ENCODE measurements around the gene KLHDC10. TPM values are rescaled to one million over a fixed set of nuclear protein-coding genes. Genes with fewer than 3 reads are reported as not detected.
"Not testable (repeated sequence)": the region's sequence is repeated elsewhere in the genome, so short reads cannot be mapped to it uniquely, and the experiment has no call there.

Gene KLHDC10
- total RNA-seq, 1 donor: 43.6 TPM

GRCh38 chr7:130118801-130119200 lies 48.5 kb downstream of the KLHDC10 start:
- DNase-seq (ENCODE audit: low read depth): no peak
- no peak overlapping the region for H3K4me3 ChIP-seq (ENCODE audit: low read depth, low read length)
- TF ChIP-seq CTCF (IDR thresholded peaks at IDR 0.05; ENCODE audit: insufficient read depth, low read depth, low read length): no peak

GRCh38 chr7:130123501-130123900 lies 53.2 kb downstream of the KLHDC10 start:
- H3K4me3 ChIP-seq (ENCODE audit: low read depth, low read length): no peak overlapping the region
- no peak for DNase-seq (ENCODE audit: low read depth)
- no peak for TF ChIP-seq CTCF (IDR thresholded peaks at IDR 0.05; ENCODE audit: insufficient read depth, low read depth, low read length)

GRCh38 chr7:130124711-130125110 lies 54.4 kb downstream of the KLHDC10 start:
- H3K4me3 ChIP-seq (ENCODE audit: low read depth, low read length): no peak overlapping the region
- no peak for DNase-seq (ENCODE audit: low read depth)
- TF ChIP-seq CTCF (IDR thresholded peaks at IDR 0.05; ENCODE audit: insufficient read depth, low read depth, low read length): no peak

GRCh38 chr7:130126840-130127239 lies 56.5 kb downstream of the KLHDC10 start:
- DNase-seq (ENCODE audit: low read depth); H3K4me3 ChIP-seq (ENCODE audit: low read depth, low read length): not testable (repeated sequence)

- peak; percentile 79 for DNase-seq (ENCODE audit: low read depth)
- H3K4me3 ChIP-seq (ENCODE audit: low read depth, low read length): no peak overlapping the region
- TF ChIP-seq CTCF (IDR thresholded peaks at IDR 0.05; ENCODE audit: insufficient read depth, low read depth, low read length): no peak
Observed at GRCh38 chr7:130127404-130127803, 57.1 kb downstream of the KLHDC10 start.

- DNase-seq (ENCODE audit: low read depth): peak; percentile 78
- H3K4me3 ChIP-seq (ENCODE audit: low read depth, low read length): no peak overlapping the region
- no peak for TF ChIP-seq CTCF (IDR thresholded peaks at IDR 0.05; ENCODE audit: insufficient read depth, low read depth, low read length)
Observed at GRCh38 chr7:130127821-130128317, 57.5 kb downstream of the KLHDC10 start.

- no peak for TF ChIP-seq CTCF (IDR thresholded peaks at IDR 0.05; ENCODE audit: insufficient read depth, low read depth, low read length)
- DNase-seq (ENCODE audit: low read depth): no peak
- H3K4me3 ChIP-seq (ENCODE audit: low read depth, low read length): no peak overlapping the region
Observed at GRCh38 chr7:130129011-130129411, 58.7 kb downstream of the KLHDC10 start.
